HG02610 (cell line): ENCODE data around the gene ATP11B.
"Not testable (repeated sequence)": the region's sequence is repeated elsewhere in the genome, so short reads cannot be mapped to it uniquely, and the experiment has no call there.

Source experiments
- ATAC-seq: cut with Tn5 transposase; IDR thresholded peaks from one replicate; pipeline ENCODE4 v1.9.1; 2021; ENCODE audit warnings: mild to moderate bottlenecking, moderate library complexity; ENCODE audit not compliant: unreplicated experiment

ATP11B gene

DNA sequence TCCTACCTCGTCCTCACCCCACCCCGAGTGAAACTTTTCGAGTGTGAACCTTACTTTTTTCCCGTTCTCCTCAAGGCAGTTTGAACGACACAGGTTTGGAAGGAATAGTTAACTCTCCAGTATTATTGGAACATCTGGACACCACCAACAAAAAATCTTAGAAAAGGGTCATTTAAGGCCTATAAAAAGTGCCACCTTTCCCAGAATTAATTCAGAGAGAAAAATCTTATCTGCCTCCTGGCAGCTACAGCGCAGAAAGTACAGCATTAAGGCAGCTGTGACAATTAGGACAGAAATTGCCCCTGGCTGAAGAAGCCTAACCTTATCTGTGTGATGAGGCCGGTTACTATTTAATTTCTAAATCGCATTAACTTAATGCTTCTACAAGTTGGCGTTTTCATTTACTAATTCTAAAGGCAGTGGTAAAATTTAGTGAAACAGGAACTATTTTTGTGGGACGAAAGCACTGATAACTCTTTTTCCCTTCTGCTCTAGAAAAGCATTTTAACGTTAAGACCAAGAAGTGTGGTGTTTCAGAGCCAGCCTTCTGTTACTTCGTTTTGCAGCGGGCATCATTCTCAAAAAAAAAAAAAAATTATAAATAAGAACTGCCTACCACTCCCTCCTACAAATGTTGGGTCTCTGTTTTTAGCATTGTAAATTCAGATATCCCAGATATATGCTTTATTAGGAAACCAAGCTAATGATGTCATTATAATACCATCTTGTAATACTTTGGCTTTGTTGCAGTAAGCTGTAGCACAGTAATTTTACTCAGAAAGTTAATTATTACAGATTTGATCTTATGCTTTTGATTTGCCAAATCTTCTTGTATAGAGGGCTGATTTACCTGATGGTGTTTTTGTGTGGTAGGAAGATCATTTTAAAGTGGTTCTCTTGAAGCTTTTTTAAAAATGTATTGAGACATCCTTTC is 1.4 kb downstream of the ATP11B start:
- no peak for ATAC-seq

DNA sequence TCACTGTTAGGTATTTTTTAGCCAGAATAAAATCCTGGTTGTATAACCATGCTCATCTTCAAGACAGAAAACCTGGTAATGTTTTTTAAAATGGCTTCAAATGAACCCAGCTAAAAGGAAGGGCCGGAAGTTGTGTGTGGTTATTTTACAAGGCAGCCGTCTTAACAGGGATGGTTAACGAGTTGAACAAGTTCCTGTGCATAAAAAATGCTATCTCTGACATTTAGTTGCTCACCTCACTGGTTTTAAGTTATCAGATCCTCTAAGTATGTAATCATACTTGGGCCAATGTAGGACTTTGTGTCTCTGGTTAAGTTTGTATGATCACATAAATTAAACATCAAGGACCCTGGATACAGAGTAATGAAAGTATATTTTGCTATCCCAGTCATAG is 2.1 kb downstream of the ATP11B start:
- peak; percentile 22 for ATAC-seq

DNA sequence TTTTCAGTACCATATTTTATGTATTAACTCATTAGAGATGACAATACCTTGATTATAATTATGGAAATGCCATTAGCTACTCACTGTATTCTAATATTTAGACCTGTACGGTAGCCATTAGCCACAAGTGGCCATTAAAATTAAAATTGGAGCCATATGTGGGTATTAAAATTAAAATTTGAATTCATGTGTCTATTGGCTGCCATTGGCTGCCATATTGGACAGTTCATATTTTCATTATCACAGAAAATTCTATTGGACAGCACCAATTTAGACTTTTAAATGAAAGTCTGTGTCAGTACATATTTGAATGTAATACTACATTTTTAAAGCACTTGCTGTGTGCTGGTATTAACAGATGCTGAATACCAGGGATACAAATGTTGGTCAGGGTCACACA is 3.0 kb downstream of the ATP11B start:
- no peak for ATAC-seq

DNA sequence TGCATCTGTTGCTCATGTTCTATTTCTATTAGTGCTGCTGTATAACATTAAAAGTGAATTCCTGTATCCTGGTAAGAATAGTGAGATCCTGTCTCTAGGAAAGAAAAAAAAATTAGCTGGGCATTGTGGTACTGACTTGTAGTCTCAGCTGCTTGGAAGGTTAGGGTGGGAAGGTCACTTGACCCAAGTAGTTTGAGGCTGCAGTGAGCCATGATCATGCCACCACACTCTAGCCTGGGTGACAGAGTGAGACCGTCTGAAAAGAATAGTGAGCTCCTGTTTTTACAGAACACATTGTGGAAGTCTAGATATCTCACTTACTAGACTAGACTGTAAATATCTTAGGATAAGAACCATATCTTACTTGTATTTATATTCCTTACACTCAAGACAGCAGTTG is 4.6 kb downstream of the ATP11B start:
- ATAC-seq = no peak

DNA sequence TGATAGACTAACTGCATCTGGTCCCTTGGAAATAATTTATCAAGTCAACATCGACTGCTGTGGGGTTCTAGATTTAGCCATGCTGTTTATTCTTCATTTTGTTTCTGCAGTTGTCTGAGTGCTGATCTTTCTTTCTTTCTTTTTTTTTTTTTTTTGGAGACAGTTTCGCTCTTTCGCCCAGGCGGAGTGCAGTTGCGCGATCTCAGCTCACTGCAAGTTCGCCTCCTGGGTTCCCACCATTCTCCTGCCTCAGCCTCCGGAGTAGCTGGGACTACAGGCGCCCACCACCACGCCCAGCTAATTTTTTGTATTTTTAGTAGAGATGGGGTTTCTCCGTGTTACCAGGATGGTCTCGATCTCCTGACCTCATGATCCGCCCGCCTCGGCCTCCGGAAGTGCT is 5.8 kb downstream of the ATP11B start:
- ATAC-seq = not testable (repeated sequence)

DNA sequence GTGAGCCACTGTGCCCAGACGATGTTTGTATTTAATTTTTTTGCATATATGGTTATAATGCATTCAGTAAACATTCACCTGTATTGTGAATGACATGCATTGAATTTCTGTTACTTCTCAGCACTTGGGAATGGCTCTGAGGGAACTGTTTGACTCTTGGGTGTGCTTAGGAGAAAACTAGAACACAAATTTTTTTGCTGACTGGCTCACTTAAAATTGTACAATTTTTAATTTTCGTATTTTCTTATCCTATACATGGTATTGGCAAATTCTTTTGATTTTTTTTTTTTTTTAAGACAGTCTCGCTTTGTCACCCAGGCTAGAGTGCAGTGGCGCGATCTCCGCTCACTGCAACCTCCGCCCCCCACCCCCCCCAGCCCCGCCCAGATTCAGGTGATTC is 7.2 kb downstream of the ATP11B start:
- ATAC-seq = no peak

DNA sequence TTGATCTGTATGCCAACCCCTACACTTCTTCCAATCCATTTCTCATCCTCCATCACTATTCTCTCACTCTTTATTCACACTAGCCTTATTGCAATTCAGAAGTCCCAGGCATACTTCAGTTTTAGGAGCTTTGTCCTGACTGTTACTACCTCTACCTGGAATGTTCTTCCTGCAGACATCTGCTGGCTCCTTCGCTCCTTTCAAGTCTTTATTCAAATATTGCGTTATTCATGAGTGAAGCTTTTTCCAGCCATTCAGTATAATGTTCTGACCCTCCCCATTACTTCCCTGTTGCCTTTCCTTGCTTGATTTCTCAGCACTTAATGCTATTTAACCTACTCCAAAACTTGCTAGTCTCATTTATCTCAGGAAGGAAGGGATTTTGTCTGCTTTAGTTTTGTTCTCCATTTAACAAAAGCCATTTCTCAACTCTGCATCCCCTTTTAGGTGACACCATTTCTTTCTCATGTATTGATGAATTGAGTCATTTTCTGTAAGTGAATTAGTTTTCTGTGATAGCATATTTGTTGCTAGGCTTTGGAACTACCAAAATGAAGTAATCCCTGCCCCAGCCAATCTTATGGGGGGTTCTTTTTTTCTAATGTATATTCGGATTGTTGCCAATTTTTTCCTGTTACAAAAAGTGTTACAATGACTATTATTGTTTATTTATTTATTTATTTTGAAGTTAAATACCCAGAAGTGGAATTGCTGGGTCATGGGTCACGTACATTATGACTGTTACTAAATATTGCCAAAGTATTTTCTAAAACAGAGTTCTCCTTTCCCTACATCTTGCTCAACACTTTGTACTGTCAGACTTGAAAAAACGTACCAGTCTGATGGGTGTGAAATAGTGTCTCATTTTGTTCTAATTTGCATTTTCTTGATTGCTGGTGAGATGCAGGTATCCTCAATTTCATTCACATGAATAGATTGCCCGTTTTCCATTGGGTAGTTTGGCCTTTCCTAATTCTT is 9.4 kb downstream of the ATP11B start:
- no peak for ATAC-seq

DNA sequence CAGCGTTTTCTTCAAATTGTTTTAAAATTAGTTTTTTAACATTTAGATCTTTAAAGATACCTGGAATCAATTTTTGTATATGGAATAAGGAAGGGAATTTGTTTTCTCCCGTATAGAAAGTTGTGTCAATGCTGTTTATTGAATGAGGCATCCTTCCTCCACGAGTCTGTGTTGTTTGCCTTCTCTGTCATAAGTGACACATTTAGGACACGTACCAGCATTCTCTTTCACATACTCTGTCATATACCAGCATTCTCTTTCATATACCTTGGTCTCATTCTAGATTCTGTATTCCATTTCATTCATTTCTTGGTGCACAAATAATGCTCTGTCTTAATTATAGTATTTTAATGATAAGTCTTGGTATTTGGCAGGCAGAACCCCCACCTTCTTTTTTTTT is 10.3 kb downstream of the ATP11B start:
- ATAC-seq = no peak

DNA sequence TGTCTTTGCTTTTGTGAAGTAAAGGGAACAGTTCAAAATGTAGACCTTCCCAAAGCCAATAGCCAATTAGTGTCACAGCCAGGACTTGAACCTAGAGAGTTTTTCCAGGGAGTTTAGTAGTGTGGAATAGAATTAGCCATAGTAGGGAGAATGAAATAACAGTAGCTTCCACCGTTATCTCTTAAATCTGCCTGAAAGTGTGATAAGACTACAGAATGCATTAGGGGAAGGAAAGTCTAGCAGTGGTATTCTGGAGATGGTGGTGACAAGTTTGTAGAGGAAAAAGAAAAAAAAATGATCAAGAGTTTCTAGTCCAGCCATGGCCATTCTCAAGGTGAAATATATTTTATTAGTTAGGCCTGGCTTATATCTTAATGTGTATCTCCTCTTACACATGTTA is 13.8 kb downstream of the ATP11B start:
- no peak for ATAC-seq

DNA sequence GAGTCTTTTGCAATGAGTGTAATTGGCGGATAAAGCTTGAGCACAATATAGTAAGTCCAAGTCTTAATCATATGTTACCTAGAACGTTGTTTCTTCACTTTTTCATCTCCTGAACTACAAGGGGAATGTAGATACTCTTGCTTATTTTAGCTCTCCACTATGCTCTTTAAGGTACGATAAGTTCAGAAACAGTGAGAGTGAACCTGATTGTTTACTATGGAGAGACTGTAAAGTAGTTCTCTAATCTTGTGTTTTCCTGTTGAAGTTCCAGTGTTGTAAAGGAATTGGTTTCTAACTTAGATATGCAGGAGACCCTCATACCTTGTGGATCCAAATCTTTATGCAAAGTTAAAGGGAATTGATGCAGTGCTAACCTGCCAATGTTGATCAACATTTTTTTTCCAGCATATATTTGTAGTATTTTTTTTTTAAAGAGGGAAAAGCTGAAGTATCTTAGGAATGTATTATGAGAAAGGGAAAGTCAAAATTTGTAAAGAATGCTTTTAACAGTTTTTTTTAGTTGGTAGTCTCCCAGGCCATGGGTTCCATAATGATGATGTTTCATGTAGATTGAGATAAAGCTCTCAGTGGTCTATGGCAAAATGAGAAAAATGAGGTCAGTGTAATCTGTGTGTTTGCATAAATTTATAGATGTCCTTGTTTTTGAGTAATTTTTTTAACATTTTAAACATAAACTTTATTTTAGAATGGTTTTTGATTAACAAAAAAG is 14.9 kb downstream of the ATP11B start:
- no peak for ATAC-seq

DNA sequence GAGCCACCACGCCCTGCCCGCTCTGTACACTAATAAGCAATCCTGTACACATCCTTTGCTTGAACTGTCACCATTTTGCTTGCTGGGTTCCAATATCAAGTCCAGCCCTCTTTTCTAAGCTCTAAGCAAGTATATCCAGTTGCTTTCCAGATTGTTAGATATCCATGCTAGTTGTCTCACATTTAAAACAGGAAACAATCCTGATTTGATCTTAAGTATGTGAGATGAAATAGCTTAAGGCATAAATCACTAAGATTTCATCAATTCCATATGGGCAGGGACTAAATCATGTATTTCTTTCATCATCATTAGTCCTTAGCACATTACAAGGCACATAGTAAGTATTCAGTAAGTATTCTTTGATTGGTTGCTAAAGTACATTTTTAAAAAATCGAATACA is 16.2 kb downstream of the ATP11B start:
- no peak for ATAC-seq

DNA sequence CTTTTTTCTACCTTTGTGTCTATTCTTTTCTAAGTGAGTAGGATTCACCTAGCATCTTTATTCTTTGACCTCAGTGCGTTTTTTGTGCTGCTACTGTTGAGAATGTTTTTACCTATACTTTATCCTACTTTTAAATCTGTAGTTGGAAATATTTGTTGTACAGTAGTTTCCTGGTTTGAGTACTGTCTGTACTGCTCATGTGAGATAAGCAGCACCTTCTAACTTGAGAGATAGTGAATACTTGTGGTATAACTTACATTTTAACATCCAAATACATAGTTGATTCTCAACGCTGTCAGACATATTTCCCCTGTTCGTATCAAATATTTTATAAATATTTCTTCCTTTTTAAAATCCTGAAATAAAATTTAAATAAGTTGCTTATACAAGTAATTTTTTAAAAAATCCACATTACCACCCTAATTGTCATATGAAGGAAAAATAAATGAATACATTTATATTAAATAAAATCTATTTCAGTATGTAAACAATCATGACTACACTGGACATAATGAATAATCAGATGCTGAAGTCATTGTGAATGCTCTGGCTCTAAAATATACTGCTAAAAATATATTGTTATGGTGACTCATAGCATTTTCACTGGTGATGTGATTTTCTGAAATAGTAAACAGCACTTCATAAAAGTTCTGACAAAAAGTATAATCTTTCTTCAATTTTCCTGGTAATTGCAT is 17.4 kb downstream of the ATP11B start:
- no peak for ATAC-seq

DNA sequence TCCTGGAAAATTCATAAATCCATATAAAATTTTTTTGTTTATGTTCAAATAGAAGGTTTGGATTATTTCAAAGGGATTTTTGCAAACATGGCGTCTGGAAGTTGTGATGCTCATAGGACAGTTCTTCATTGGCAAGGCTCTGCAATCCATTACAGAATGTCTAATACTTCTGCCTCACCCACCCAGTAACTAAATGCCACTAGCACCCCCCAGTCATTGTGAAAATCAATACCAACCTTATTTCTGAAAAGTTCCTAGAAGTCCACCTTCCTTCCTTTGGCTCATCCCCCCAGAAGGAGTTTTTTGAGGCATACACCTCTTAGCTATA is 17.9 kb downstream of the ATP11B start:
- ATAC-seq = no peak

DNA sequence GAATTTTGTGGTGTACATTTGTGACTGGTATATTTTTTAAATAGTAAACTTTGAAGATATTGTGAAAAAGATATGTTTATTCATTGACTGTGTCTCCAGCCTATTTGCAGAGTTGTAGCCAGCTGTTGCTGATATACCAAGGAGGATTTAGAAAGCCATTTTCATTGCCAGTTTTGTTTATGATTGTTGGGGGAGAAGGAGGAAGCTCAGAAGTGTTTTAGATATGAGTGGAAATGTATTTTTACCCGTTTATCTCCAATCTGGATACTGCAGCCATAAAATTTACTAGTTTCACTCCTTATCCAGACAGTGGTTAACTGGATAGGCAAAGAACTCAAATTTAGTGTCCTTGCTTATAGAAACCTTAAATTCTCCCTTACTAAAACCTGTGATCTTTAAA is 18.8 kb downstream of the ATP11B start:
- ATAC-seq = no peak

DNA sequence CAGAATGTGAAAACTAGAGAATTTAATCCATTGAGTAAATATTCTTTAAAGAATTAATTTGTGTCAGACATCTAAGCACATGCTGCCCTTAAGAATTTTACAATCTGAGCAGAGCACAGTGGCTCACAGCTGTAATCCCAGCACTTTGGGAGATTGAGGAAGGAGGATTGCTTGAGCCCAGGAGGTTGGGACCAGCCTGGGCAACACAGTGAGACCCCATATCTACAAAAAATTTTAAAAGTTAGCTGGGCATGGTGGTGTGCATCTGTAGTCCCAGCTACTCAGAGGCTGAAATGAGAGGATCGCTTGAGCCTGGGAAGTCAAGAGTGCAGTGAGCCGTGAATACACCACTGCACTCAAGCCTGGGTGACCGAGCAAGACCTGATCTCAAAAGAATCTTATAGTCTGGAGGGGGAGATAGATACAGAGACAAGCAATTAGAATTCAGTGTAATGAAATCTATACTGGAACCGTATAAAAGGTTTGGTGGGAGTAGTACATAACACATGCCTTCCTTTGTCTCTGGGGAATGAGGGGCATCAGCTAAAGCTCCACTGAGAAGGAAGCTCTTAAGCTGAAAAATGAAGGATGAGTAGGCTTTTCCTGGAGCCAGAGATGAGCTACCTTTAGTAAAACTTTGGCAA is 21.2 kb downstream of the ATP11B start:
- ATAC-seq = no peak

DNA sequence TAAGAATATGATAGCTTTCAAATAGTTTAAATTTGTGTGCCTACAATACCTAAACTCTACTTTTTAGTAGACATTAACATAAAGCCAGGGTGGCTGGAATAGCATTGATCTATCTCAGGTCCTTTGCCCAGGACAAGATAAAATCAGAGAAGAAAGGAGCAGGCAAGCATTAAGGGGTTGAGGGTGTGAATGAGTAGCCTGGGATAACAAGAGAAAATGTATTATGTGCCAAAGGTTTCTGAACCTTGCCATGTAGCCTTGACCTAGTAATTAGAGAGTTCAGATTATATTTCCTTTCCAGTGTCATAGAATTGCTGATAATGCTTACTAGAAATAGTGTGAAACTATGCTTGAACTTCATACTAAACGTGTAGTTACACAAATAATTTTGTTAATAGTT is 22.9 kb downstream of the ATP11B start:
- ATAC-seq = no peak

DNA sequence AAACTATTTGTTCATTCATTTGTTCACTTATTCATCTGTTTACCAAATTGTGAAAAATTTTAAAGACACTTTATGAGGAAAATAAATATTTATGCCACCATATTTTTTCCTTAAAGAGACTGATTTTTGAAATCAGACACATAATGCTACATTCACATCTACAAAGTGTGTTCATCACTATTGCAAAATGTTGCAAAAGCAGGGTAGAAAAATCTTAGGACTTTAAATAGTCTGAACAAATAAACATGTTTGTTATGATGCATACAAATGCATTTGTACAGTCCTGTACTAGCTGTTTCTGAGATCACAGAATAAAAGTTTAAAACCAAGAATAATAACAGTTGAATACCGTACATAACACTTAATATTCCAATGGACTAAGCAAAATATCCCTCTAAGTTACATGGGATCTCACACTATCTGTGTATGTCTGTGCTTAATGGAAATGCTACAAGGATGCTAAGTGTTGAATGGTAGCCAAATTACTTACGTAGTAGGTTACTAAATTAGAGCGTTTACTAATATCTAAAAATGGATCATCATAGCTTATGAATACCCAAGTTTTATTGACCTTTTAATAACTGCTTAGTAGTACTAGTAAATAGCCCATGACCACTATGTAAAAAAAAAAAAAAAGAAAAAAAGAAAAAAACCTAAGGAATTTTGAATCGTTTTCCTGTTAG is 25.1 kb downstream of the ATP11B start:
- ATAC-seq = no peak

DNA sequence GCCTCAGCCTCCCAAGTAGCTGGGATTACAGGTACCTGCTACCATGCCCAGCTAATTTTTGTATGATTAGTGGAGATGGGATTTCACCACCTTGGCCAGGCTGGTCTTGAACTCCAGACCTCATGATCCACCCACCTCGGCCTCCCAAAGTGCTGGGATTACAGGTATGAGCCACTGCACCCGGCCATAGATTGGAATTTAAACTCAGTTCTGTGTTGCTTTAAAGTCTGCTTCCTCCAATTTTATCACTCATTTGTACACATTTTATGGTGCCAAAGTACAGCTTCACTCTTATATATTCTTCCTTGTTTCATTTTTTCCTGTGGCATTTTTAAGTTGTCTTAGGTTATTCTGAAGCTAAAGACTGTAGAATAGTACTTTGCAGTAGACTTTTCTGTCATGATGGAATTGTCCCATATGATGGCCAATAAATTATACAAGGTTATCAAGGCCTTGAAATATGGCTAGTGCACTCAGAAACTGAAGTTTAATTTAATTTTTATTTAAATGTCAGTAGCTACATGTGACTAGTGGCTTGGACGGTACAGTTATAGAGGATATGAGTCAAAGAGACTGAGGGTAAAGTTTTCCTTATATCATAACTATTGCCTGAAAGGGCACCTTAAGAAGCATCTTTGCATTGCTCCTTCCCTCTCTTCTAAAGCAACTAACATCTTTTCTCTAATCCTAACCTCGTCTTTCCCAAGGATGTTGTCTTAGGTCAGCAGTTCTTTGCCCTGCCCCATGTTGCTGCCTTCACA is 28.1 kb downstream of the ATP11B start:
- no peak for ATAC-seq

DNA sequence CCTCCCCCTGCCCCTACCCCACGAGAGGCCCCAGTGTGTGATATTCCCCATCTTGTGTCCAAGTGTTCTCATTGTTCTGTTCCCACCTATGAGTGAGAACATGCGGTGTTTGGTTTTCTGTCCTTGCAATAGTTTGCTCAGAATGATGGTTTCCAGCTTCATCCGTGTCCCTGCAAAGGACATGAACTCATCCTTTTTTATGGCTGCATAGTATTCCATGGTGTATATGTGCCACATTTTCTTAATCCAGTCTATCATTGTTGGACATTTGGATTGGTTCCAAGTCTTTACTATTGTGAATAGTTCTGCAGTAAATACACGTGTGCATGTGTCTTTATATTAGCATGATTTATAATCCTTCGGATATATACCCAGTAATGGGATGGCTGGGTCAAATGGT is 29.0 kb downstream of the ATP11B start:
- not testable (repeated sequence) for ATAC-seq
